ENCODE data around the gene MEOX1. TPM values are rescaled to one million over a fixed set of nuclear protein-coding genes. Genes with fewer than 3 reads are reported as not detected.
A peak's percentile ranks its signal among the peaks of the same experiment; 100 is the strongest.

The MEOX1 gene
- total and polyA plus RNA-seq, 7 donors = 3.9 to 8.7 (median 6.4) TPM

DNA sequence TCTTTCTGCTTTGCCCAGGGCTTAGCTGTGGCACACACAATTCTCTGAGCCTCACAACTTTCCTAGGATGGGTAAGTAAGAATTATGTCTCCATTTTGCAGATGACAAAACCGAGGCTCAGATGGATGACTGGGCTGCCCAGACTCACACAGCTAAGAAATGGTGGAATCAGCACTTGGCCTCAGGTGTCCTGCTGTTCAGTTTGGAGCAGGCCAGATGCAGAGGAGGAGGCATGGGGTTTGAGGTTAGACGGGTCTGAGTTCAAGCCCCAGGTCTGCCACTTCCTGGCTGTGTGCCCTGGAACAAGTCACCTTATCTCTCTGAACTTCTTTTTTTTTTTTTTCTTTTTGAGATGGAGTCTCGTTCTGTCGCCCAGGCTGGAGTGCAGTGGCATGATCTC, 1.7 kb upstream of the MEOX1 start:
- TF ChIP-seq CTCF (IDR thresholded peaks at IDR 0.05) = no peak
- Histone ChIP-seq H3K4me3 (no peak overlapping the region), H3K27me3 (ENCODE audit: insufficient read depth in 3 of 3, low read length in 2 of 3) (no peaks in the 10 kb centered on the region), H3K27ac (no peak overlapping the region), H3K4me1 (peaks cover 23% of the 10 kb centered on the region), H3K36me3 (ENCODE audit: insufficient read depth in 1 of 2, low read depth in 1 of 2) (no peaks in the 10 kb centered on the region), H3K9me3 (no peaks in the 10 kb centered on the region)
- intact Hi-C loops (cut with DNase I) = no loop called here
- no peak for ATAC-seq
- whole genome bisulfite sequencing, 3 donors = 80 to 93% (median 88%) methylated on average over 2 to 4 of the region's 4 CpGs
- DNase-seq = no peak

GRCh38 chr17:43662413-43663141, 855 bp upstream of the MEOX1 start:
- peaks cover 23% of the 10 kb centered on the region for H3K4me1 ChIP-seq
- no peak for TF ChIP-seq CTCF (IDR thresholded peaks at IDR 0.05)
- 35 to 43% (median 39%) methylated on average over 12 of the region's 12 CpGs for WGBS, 3 donors
- ATAC-seq = no peak
- DNase-seq = no peak
- H3K27me3 ChIP-seq (ENCODE audit: insufficient read depth in 3 of 3, low read length in 2 of 3) = no peaks in the 10 kb centered on the region
- peak overlapping the region; percentile 60 for H3K4me3 ChIP-seq
- intact Hi-C loops (cut with DNase I) = no loop called here
- H3K9me3 ChIP-seq = no peaks in the 10 kb centered on the region
- H3K36me3 ChIP-seq (ENCODE audit: insufficient read depth in 1 of 2, low read depth in 1 of 2) = no peaks in the 10 kb centered on the region
- peak overlapping the region; percentile 16 for H3K27ac ChIP-seq

- TF ChIP-seq CTCF (IDR thresholded peaks at IDR 0.05) = no peak
- Histone ChIP-seq H3K27me3 (ENCODE audit: insufficient read depth in 3 of 3, low read length in 2 of 3) (no peaks in the 10 kb centered on the region), H3K9me3 (no peaks in the 10 kb centered on the region), H3K4me3 (peak overlapping the region; percentile 60), H3K36me3 (ENCODE audit: insufficient read depth in 1 of 2, low read depth in 1 of 2) (no peaks in the 10 kb centered on the region), H3K4me1 (peaks cover 23% of the 10 kb centered on the region), H3K27ac (peak overlapping the region; percentile 60)
- ATAC-seq (no peak), DNase-seq (no peak)
- WGBS, 3 donors = 42 to 43% (median 43%) methylated on average over 16 of the region's 16 CpGs
- intact Hi-C loops (cut with DNase I) = no loop called here
These were observed 767 bp downstream of the MEOX1 start for GRCh38 chr17:43660816-43661493.

DNA sequence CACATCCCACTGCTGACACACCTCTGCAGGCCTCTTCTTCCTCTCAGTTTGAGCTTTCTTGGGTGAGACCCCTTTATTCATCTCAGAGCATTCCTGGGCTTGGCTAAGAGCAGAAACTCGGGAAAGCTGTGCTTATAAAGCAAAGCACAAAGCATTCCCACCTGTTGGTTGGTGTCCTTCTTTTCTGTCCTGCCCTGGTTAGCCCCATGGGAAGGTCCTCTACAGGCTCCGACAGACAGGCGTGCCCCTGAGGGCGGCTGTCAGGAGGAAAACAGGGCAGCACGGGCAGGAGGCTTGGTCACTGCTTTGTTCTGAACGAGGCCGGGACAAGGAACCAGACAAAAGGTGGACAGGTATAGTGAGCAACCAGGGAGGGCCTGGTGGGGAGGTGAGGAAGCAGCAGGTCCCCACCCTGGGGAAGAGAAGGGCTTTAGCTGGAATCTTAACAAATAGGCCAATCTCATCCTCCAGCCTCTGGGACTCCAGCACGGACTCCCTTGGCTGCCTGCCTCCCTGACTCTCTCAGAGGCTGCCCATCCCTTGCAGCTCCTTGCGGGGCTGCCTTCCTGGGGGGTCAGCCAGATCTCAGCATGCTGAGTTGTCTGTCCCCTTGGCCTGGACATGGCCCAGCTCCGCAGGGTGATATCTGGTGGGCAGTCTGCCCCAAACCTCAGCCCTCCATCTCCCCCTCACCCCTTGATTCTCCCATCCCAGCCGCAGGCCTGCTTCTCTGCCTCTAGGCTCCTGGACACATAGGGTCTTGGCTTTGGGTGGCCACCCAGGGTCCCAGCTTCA, 1.7 kb downstream of the MEOX1 start:
- H3K4me1 ChIP-seq = peaks cover 22% of the 10 kb centered on the region
- no peaks in the 10 kb centered on the region for H3K27me3 ChIP-seq (ENCODE audit: insufficient read depth in 3 of 3, low read length in 2 of 3)
- TF ChIP-seq CTCF (IDR thresholded peaks at IDR 0.05) = no peak
- intact Hi-C loops (cut with DNase I) = no loop called here
- no peaks in the 10 kb centered on the region for H3K9me3 ChIP-seq
- ATAC-seq (no peak), DNase-seq (peak in 1 of 2 donors; percentile 46)
- H3K4me3 ChIP-seq = peak overlapping the region; percentile 60
- 61 to 64% (median 63%) methylated on average over 11 of the region's 11 CpGs for WGBS, 3 donors
- no peaks in the 10 kb centered on the region for H3K36me3 ChIP-seq (ENCODE audit: insufficient read depth in 1 of 2, low read depth in 1 of 2)
- peak overlapping the region; percentile 60 for H3K27ac ChIP-seq

All from psoas muscle (tissue), 8 donors.